ENCODE results near the gene TWF2. TPM values are rescaled to one million over a fixed set of nuclear protein-coding genes. Genes with fewer than 3 reads are reported as not detected.
A peak's percentile ranks its signal among the peaks of the same experiment; 100 is the strongest.

Gene TWF2
- total and polyA plus RNA-seq, 2 experiments from 2014 or later, result 42.3 to 53.0 TPM

DNA sequence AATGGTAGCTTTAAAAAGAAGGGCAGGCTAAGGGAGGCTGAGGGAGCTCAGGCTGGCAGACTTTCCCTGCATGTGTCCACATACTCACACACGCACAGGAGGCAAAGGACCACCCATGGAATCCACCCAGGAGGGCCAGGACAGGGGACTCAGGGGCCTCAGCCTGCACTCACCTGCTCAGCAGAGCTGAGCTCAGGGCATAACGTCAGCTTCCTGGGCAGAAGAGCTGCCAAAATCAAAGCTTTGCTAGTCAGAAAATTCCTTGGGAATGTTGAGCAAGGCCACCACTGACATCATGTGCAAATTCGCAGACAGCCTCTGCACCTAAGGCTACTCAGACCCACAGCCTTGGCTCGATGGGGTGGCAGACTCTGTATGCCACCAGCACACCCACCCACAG lies 57.4 kb downstream of the TWF2 start:
- H3K4me1 ChIP-seq (ENCODE audit: low read depth), result peaks cover 12% of the 10 kb centered on the region
- no peaks in the 10 kb centered on the region for H3K36me3 ChIP-seq
- TF ChIP-seq, protein P1, sequence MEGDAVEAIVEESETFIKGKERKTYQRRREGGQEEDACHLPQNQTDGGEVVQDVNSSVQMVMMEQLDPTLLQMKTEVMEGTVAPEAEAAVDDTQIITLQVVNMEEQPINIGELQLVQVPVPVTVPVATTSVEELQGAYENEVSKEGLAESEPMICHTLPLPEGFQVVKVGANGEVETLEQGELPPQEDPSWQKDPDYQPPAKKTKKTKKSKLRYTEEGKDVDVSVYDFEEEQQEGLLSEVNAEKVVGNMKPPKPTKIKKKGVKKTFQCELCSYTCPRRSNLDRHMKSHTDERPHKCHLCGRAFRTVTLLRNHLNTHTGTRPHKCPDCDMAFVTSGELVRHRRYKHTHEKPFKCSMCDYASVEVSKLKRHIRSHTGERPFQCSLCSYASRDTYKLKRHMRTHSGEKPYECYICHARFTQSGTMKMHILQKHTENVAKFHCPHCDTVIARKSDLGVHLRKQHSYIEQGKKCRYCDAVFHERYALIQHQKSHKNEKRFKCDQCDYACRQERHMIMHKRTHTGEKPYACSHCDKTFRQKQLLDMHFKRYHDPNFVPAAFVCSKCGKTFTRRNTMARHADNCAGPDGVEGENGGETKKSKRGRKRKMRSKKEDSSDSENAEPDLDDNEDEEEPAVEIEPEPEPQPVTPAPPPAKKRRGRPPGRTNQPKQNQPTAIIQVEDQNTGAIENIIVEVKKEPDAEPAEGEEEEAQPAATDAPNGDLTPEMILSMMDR (IDR thresholded peaks at IDR 0.05; ENCODE audit: low read depth, low read length), result no peak
- H3K27ac ChIP-seq, result no peak overlapping the region
- no peaks in the 10 kb centered on the region for H3K27me3 ChIP-seq
- no peaks in the 10 kb centered on the region for H3K9me3 ChIP-seq (ENCODE audit: low read depth)
- H3K4me3 ChIP-seq, result no peak overlapping the region
- peak in 1 of 2 donors; percentile 70 for DNase-seq (ENCODE audit: low read depth in 1 of 2, low spot score in 1 of 2)

Other genes with a start within 250 kb of the TWF2 start
- 1,533 and 1,673 TPM in 2 replicates for gene RPL29, start 243.3 kb downstream of the TWF2 start, total RNA-seq
- gene RPL29, start 243.3 kb downstream of the TWF2 start, polyA plus RNA-seq, result 844 and 941 TPM in 2 replicates
- 32.2 and 39.5 TPM in 2 replicates for gene DUSP7, start 182.6 kb downstream of the TWF2 start, total RNA-seq
- gene DUSP7, start 182.6 kb downstream of the TWF2 start, polyA plus RNA-seq, result 7.1 and 13.1 TPM in 2 replicates
- 6.0 and 12.4 TPM in 2 replicates for gene POC1A, start 84.7 kb downstream of the TWF2 start, total RNA-seq
- 10.6 and 24.0 TPM in 2 replicates for gene POC1A, start 84.7 kb downstream of the TWF2 start, polyA plus RNA-seq
- gene ALAS1, start 41.0 kb downstream of the TWF2 start, total RNA-seq, result 68.7 and 80.2 TPM in 2 replicates
- 76.5 and 88.7 TPM in 2 replicates for gene ALAS1, start 41.0 kb downstream of the TWF2 start, polyA plus RNA-seq
- 0.15 TPM in 1 of 2 replicates, not detected in the other for gene TLR9, start 13.5 kb downstream of the TWF2 start, total RNA-seq
- 0.51 TPM in 1 of 2 replicates, not detected in the other for gene TLR9, start 13.5 kb downstream of the TWF2 start, polyA plus RNA-seq
- gene PPM1M, start 6.6 kb upstream of the TWF2 start, total RNA-seq, result 4.8 and 13.1 TPM in 2 replicates
- 10.7 and 16.1 TPM in 2 replicates for gene PPM1M, start 6.6 kb upstream of the TWF2 start, polyA plus RNA-seq
- 30.7 and 36.6 TPM in 2 replicates for gene WDR82, start 39.5 kb upstream of the TWF2 start, total RNA-seq
- gene WDR82, start 39.5 kb upstream of the TWF2 start, polyA plus RNA-seq, result 35.4 and 49.0 TPM in 2 replicates
- 6.9 and 11.5 TPM in 2 replicates for gene GLYCTK, start 48.7 kb upstream of the TWF2 start, total RNA-seq
- 1.2 and 8.6 TPM in 2 replicates for gene GLYCTK, start 48.7 kb upstream of the TWF2 start, polyA plus RNA-seq
- 3.2 and 3.6 TPM in 2 replicates for gene DNAH1, start 77.2 kb upstream of the TWF2 start, total RNA-seq
- gene DNAH1, start 77.2 kb upstream of the TWF2 start, polyA plus RNA-seq, result 0.81 and 1.4 TPM in 2 replicates
- 100 and 115 TPM in 2 replicates for gene BAP1, start 170.8 kb upstream of the TWF2 start, total RNA-seq
- gene BAP1, start 170.8 kb upstream of the TWF2 start, polyA plus RNA-seq, result 63.7 and 67.9 TPM in 2 replicates
- gene PHF7, start 171.5 kb upstream of the TWF2 start, total RNA-seq, result 14.2 and 22.9 TPM in 2 replicates
- 24.3 and 47.8 TPM in 2 replicates for gene PHF7, start 171.5 kb upstream of the TWF2 start, polyA plus RNA-seq
- gene SEMA3G, start 205.9 kb upstream of the TWF2 start, total RNA-seq, result 6.5 and 13.6 TPM in 2 replicates
- gene SEMA3G, start 205.9 kb upstream of the TWF2 start, polyA plus RNA-seq, result 3.2 and 3.4 TPM in 2 replicates
- 1,875 and 4,623 TPM in 2 replicates for gene TNNC1, start 214.9 kb upstream of the TWF2 start, total RNA-seq
- gene TNNC1, start 214.9 kb upstream of the TWF2 start, polyA plus RNA-seq, result 1,312 and 3,313 TPM in 2 replicates
- gene NISCH, start 216.4 kb upstream of the TWF2 start, total RNA-seq, result 131 and 205 TPM in 2 replicates
- 80.8 and 108 TPM in 2 replicates for gene NISCH, start 216.4 kb upstream of the TWF2 start, polyA plus RNA-seq

Data from cardiac muscle cell (in vitro differentiated cells and primary cell).